ENCODE results near the gene TNFSF13.

TNFSF13 gene

DNA sequence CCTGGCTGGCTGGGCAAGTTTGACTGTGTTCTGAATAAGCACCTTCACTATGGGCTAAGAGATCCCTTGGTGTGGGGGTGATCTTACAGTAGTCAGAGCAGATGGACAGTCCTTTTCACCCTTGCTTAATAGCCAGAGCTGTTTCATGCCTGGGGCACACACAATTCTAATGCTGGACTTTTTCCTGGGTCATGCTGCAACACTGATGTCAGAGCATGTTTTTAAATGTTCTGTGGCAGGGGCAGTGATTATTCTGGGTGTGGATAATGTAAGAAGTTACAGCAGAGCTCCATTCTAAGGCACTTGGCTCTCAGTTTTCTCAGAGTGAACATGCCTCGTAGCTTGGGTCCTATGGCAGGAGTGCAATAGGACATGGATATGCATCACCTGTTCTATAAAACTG lies 16.9 kb downstream of the TNFSF13 start:
- peak in 2 of 4 experiments; percentile 22 to 23 for DNase-seq

DNA sequence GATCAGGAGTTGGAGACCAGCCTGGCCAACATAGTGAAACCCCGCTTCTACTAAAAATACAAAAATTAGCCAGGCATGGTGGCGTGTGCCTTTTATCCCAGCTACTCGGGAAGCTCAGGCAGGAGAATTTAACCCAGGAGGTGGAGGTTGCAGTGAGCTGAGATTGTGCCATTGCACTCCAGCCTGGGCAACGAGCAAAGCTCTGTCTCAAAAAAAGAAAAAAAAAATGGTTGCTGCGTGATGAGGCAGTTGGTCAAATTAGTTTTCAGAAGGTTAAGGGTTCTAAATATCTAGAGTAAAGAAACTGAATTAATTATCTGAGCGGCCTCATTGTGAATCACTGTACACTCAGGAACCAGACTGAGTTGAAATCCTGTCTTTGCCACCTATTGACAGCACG lies 17.4 kb downstream of the TNFSF13 start:
- no peak for DNase-seq

DNA sequence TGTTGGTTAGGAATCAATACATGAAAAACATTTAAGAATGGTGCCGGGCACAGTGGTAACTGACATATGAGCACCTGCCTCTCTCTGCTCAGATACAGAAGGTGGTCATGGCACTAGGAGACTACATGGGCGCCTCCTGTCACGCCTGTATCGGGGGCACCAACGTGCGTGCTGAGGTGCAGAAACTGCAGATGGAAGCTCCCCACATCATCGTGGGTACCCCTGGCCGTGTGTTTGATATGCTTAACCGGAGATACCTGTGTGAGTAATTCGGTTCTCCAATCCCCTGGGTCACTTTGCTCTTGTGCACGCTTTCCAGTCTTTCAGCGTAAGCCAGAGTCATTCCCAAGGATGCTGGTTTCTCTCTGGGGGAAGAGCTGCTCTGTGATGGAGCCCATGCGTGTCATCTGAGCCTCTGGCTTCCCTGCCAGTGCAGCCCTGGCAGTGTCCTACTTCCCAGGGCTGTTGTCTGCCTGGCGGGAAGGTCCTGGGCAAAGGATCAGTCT lies 17.9 kb downstream of the TNFSF13 start:
- peak in 2 of 4 experiments; percentile 27 for DNase-seq

DNA sequence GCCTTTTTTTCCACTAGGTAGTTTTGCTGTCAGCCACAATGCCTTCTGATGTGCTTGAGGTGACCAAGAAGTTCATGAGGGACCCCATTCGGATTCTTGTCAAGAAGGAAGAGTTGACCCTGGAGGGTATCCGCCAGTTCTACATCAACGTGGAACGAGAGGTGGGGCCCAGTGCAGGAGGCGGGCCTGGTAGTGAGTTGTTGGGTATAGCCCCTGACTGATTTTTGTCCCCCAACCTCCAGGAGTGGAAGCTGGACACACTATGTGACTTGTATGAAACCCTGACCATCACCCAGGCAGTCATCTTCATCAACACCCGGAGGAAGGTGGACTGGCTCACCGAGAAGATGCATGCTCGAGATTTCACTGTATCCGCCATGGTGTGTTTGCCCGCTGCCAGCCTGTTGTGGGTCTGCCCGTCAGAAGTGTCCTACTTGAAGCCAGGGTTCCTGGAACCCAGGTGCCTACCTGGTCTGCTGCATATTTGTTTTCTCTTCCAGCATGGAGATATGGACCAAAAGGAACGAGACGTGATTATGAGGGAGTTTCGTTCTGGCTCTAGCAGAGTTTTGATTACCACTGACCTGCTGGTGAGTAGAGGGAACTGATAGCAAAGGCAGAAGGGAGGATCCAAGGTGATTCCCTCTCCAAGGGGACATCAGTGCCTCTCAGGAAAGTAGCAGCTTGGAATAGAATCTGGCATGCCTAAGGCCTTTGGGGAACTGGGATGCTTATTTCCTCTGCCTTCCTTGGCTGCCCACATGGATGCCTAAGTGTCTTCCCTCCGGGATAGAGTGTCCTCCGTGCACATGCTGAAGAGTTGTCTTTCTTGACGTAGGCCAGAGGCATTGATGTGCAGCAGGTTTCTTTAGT lies 19.0 kb downstream of the TNFSF13 start:
- peak in 2 of 4 experiments; percentile 15 to 29 for DNase-seq

DNA sequence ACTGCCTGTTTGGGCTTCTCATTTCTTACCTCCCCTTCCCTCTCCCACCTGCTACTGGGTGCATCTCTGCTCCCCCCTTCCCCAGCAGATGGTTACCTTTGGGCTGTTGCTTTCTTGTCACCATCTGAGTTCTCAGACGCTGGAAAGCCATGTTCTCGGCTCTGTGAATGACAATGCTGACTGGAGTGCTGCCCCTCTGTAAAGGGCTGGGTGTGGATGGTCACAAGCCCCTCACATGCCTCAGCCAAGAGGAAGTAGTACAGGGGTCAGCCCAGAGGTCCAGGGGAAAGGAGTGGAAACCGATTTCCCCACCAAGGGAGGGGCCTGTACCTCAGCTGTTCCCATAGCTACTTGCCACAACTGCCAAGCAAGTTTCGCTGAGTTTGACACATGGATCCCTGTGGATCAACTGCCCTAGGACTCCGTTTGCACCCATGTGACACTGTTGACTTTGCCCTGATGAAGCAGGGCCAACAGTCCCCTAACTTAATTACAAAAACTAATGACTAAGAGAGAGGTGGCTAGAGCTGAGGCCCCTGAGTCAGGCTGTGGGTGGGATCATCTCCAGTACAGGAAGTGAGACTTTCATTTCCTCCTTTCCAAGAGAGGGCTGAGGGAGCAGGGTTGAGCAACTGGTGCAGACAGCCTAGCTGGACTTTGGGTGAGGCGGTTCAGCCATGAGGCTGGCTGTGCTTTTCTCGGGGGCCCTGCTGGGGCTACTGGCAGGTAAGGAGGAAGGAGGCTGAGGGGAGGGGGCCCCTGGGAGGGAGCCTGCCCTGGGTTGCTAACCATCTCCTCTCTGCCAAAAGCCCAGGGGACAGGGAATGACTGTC lies 20.7 kb downstream of the TNFSF13 start, which contains the start of gene CD68:
CD68 (plus strand) TSS at position 638 of the 833 bp plus-strand sequence; CDS start at position 678, 40 bp downstream.
- peak; percentile 96 to 99 (median 97) for DNase-seq

DNA sequence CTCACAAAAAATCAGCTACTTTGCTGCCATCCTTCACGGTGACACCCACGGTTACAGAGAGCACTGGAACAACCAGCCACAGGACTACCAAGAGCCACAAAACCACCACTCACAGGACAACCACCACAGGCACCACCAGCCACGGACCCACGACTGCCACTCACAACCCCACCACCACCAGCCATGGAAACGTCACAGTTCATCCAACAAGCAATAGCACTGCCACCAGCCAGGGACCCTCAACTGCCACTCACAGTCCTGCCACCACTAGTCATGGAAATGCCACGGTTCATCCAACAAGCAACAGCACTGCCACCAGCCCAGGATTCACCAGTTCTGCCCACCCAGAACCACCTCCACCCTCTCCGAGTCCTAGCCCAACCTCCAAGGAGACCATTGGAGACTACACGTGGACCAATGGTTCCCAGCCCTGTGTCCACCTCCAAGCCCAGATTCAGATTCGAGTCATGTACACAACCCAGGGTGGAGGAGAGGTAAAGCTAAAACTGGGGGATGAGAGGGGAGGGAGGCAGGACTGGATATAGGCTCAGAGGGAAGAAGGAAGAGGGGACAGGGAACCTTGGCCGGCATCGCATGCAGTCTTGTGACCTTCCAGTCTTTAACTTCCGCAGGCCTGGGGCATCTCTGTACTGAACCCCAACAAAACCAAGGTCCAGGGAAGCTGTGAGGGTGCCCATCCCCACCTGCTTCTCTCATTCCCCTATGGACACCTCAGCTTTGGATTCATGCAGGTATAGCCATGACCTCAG lies 21.5 kb downstream of the TNFSF13 start:
- DNase-seq, result peak; percentile 68 to 80 (median 74)

DNA sequence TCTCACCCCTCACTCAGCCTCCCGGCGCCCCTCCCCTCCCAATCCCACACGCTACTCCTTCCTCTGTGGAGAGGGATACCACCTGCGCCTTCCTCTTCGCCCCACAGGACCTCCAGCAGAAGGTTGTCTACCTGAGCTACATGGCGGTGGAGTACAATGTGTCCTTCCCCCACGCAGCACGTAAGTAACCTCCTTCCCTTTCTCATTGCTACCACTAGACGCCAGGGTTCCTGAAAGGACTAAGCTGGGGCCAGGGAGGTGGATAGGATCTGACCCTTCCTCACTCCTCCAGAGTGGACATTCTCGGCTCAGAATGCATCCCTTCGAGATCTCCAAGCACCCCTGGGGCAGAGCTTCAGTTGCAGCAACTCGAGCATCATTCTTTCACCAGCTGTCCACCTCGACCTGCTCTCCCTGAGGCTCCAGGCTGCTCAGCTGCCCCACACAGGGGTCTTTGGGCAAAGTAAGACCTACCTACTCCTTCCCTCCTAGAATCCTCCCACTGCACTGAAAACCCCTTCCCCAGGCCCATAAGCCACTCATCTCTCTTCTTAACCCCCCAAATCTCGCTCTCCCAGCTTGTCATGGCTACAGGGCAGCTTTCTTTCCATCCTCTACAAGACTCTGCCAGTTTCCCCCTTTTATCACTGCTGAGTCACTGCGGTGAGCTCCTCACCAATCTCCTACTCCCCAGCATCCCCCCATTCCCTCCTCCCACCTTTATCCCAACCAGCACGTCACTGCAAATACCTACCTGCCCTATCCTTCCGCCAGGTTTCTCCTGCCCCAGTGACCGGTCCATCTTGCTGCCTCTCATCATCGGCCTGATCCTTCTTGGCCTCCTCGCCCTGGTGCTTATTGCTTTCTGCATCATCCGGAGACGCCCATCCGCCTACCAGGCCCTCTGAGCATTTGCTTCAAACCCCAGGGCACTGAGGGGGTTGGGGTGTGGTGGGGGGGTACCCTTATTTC lies 22.3 kb downstream of the TNFSF13 start:
- DNase-seq, result peak; percentile 46 to 62 (median 56)

DNA sequence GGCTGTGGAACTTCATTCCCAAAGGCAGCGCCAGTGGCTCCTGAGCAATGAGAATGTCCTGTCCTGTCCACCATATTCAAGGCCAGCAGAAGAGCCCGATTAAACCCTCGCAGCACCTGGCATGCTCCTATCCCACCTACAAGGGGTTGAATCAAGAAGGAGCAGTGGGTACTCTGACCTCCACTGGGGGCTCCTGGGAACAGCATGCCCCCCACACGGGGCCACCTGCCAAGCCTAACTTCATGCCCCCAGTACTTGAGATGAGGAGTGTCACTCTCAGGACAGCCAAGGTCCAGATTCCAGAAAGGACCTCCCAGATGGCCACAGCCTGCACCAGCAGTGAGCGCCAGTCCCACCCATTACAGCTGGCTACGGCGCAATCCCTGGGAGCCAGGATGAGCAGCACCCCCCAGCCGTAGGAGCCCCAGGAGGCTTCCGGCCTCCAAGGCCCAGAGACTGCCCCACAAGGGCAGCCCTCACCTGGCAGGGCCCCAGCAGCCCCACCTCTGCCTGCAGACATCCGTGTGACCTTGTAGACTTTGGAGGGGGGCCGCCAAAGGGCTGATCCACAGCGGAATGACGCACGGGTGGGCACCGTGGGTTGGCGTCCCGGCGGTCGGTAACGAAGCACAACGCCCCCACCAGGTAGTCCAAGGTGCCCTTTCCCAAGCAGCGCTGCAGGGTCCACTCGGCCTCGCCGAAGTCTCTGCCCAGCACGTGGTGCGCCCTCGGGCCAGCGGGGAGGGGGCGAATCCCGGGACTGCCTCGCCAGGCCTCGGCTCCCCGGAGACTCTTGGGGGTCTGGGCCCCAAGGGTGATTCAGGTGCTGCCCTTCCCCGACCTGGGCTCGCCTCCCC lies 24.1 kb downstream of the TNFSF13 start:
- peak in 2 of 4 experiments; percentile 27 to 30 for DNase-seq

DNA sequence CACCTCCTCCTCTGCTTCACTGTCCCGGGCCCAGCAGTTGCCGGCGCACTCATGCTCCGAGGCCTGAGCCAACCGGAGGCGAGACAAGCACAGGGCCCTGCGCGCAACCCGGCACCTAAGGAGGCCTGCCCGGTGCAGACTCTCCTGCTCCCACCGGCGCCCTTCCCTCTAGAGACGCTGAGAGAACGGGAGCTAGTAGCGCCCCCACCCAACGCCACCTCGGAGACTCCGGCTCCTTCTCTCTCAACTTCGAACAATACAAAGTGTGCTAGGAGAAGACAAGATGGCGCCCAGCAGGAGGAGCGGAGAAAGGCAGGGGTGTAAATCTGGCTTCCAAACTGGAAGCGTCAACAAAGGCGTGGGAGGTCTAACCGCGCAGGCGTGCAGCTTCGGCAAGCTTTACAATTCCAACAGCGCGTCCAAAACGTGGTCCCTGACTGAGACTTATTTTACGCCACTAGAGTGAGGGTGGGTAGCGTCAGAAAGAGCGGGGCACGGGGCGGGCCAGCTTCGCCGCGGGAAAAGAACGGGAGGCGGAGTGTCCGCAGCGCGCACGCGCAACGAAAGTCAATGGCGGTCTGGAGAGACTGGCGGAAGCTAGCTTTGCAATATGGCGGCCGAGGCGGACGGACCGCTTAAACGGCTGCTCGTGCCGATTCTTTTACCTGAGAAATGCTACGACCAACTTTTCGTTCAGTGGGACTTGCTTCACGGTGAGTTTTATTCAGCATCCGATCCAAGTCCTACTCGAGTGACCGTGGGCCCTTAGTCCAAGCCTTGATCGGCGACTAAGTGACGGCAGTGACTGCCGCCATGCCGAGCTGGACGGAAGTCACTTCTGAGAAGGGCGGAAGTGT lies 24.9 kb downstream of the TNFSF13 start, which contains the start of gene MPDU1:
MPDU1 (plus strand) TSS at position 600 of the 857 bp plus-strand sequence; CDS start at position 611, 11 bp downstream.
- peak; percentile 98 to 99 (median 98) for DNase-seq

DNA sequence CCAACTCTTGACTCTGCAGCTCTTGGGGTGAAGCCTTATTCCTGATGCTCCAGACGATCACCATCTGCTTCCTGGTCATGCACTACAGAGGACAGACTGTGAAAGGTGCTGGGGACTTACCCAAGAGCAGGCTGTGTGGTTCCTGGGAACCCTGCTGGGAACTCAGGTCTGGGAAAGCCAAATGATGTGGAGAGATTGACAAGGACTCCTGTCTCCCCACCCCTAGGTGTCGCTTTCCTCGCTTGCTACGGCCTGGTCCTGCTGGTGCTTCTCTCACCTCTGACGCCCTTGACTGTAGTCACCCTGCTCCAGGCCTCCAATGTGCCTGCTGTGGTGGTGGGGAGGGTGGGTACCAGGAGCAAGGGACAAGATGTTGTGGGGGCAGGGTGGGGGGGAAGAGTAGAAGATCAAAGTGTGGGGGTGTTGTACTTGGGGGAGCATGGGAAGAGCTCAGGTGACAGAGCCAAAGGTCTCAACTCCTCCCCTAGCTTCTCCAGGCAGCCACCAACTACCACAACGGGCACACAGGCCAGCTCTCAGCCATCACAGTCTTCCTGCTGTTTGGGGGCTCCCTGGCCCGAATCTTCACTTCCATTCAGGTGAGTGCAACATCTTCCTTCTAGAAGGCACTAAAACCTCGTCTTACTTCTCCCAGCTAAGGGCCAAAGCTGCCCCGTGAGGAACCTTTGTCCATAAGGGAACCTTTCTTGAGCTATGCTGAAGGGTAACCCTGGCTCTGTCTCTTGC lies 28.3 kb downstream of the TNFSF13 start:
- peak in 1 of 4 experiments; percentile 21 for DNase-seq

DNA sequence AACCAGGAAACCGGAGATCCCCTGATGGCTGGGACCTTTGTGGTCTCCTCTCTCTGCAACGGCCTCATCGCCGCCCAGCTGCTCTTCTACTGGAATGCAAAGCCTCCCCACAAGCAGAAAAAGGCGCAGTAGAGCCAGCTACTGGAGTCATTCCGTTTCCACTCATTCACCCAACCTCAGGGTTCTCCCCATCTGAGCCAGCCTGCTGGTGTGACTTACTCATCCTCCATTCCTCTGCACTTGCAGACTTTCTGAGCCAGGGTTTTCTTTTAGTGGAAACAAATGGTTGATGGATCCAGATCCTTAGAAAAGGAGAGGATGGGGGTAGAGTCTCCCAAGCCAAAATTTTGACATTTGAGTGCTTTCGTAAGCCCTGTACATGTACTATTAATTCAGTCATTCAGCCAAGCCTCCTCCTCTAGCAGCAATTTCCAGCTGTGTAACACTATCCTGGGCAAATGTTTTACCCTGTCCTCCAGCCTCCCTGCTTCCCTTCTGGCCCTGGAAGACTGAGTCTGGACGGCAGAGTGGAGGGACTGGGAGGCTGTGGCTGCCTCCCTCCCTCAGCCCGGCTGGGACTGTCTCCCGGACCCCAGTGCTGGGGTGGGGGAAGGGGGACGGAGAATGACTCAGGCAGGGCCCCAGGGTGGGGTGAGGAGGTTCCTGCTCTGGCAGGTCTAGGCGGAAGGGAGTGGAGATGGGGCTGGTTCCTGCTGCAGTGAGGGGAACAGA lies 29.0 kb downstream of the TNFSF13 start:
- DNase-seq, result peak in 1 of 4 experiments; percentile 29

DNA sequence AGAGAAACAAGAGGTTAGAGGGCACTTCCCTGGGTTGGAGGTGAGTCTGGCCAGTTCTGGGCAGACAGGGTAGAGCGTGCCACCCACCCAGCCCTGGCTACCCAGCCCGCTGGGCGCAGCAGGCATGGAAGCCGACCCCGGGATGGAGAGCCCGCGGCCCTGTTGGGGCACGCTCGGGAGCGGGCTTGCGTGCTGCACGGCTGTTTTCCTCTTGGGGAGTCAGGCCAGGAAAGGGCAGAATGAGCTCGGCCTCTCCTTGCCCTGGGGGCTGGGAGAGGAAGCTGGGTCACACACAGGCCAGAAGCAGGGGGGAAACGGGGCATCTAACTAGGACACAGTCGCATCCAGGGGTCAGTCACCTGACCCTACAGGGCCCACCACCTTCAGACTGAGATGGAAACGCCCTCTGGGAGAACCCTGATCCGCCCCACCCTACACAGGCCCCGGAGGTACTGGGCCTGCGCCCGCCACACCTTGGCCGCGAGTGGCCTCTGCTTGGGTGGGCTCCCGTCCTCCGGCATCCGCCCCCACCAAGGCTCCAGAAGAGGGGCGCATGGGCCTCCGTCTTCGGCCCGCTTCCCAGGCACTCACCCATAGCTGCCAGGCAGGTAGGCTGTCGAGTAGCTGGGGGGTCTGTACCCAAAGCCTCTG lies 30.1 kb downstream of the TNFSF13 start:
- no peak for DNase-seq

DNA sequence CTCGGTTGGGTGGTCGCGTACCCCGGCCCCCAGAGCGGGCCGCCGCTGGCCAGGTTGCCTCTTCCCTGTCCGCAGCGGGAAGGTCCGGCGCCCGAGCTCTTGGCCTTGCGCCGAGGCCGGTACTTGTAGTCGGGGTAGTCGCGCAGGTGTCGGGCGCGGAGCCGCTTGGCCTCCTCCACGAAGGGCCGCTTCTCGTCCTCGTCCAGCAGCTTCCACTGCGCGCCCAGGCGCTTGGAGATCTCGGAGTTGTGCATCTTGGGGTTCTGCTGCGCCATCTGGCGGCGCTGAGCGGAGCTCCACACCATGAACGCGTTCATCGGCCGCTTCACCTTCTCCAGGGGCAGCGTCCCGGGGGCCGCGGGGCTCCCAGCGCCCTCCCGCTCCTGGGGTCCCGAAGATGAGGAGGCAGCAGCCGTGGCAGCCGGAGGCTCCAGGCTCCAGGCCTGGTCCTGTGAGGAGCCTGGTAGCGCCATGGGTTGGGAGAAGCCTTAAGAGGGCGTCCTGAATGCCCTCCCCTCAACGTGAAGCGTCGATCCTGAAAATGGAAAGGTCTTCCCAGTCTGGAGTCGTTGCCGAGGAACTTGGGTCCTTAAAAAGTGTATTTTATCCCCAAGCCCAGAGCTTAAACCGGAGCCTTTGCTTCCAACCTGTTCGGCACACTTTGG lies 30.8 kb downstream of the TNFSF13 start:
- DNase-seq, result peak; percentile 88 to 93 (median 90)

DNA sequence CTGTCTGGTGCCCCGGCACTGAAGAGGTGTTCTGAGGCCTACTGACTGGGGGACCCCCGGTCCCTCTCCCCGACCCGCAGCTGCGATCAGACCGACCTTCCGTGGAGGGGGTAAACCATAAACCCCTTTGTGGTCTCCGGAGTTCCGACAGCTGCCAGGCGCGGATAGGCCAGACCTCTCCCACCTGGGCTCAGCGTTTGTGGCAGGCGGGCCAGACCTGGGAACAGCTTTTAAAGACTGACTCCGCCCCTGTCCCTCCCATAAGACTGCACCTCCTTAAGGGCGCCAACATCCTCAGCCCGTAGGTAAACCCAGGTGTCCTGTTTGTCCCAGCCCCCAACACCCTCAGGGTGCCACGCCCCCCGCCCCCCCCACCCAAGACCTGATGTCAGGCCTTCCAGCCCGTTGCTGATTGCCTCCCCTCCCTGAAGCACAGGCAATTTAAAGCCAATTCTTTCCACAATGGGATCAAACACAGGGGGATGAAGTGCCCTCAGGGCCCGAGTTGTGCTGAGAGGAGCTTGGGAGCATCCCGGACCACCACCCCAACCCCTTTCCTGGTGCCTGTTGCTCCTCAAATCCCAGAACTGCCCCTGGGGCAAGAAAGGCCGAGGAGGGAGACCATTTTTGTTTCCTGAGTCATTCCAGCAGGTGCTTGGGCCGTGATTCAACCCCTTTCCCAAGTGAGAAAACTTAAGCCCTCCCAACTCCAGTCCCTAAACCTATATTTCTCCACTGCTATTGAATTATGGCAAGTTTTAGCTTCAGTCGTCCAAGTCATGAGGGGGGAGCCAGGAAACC lies 31.5 kb downstream of the TNFSF13 start, which contains the start of gene SOX15:
SOX15 (minus strand) TSS at position 204 of the 801 bp plus-strand sequence. CDS start 418 bp downstream, outside the sequence.
- DNase-seq, result no peak

DNA sequence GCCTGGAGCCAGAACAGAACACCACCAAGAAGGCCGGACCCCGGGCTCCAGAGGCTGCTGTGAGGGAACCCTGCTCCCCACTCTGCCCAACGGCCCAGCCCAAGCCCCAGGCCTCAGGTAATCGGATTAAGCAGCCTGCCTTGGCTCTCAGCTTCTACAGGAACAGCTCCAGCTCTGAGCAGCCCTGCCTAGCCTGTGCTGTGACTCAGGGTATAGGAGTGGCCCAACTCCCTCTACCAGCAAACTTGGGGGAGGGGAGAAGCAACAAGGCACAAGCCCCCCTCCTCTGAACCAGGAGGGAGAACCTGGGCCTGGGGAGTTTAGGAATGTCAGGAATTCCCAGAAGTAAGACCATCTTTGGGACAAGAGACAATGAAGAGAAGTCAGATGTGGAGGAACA lies 32.2 kb downstream of the TNFSF13 start:
- no peak for DNase-seq

Data from suppressor macrophage (primary cell).